Left lung (tissue), 10 donors: Measurements from ENCODE around the gene FAM117A. TPM values are rescaled to one million over a fixed set of nuclear protein-coding genes. Genes with fewer than 3 reads are reported as not detected.

Source experiments
- ATAC-seq: fragments of 200-7000 bp; cut with Tn5 transposase; one replicate; pipeline ENCODE4 v1.9.1; 2020; ENCODE audit warnings: moderate library complexity
- DNase-seq, 4 donors: peaks; one replicate each; pipeline ENCODE4 v3.0.0-alpha.2; 2013 to 2020
- H3K27ac ChIP-seq, 2 donors: fragments of 200-600 bp; sonication (generic) in 1 of 2; one replicate each; pipeline versions ENCODE4 v1.5.0 to v1.8.0; 2020 to 2021
- H3K27me3 ChIP-seq, 2 donors: fragments of 200-600 bp; sonication (generic) in 1 of 2; one replicate each; pipeline versions ENCODE4 v1.5.0 to v1.8.0; 2020 to 2021
- H3K36me3 ChIP-seq, 2 donors: fragments of 200-600 bp; sonication (generic) in 1 of 2; one replicate each; pipeline versions ENCODE4 v1.5.0 to v1.8.0; 2020 to 2021
- H3K4me1 ChIP-seq, 2 donors: fragments of 200-600 bp; one replicate each; pipeline ENCODE4 v1.8.0; 2021
- H3K4me3 ChIP-seq, 2 donors: fragments of 200-600 bp; sonication (generic) in 1 of 2; one replicate each; pipeline versions ENCODE4 v1.5.0 to v1.8.0; 2020 to 2021; ENCODE audit warnings: mild to moderate bottlenecking in 1 of 2
- H3K9me3 ChIP-seq, 2 donors: fragments of 200-600 bp; sonication (generic) in 1 of 2; one replicate each; pipeline versions ENCODE4 v1.5.0 to v1.8.0; 2020 to 2021
- CTCF ChIP-seq, 2 donors: fragments of 200-600 bp; sonication (generic) in 1 of 2; IDR thresholded peaks; one replicate each; pipeline versions ENCODE4 v1.5.0 to v1.8.0; 2021; ENCODE audit warnings: antibody characterized with exemption in 2 of 2
- intact Hi-C, 2 donors: fragments of 100-400 bp; cut with DNase I; formaldehyde crosslinking; loops; one replicate each; pipeline versions ENCODE4 v1.11.2 to v1.14.2; 2022
- polyA plus RNA-seq, 6 donors: library from polyadenylated mRNA; unstranded; fragments of 120-200 nt; gene quantifications; one replicate each; pipeline ENCODE4 v1.2.1, GENCODE V29; 2013; ENCODE audit not compliant: insufficient read length in 6 of 6
- total RNA-seq, 2 donors: library from RNA; stranded (reverse); fragmentation: NEBNext Ultra II Directional; extraction: Animal tissue kit (Norgen Biotek cat#: 25700); gene quantifications; one replicate each; pipeline ENCODE4 v1.2.1, GENCODE V29; 2021
- donor health status: DM: no; HTN: yes; CAD: no.
- donor health status: DM: no; HTN: no; CAD: no.

Gene FAM117A
- total and polyA plus RNA-seq, 8 donors, result 11.9 to 27.1 (median 24.1) TPM

GRCh38 chr17:49690256-49690655 is 73.7 kb downstream of the FAM117A start:
- no peaks in the 10 kb centered on the region for H3K27me3 ChIP-seq
- no peak overlapping the region for H3K4me3 ChIP-seq
- no peaks in the 10 kb centered on the region for H3K9me3 ChIP-seq
- no peak for TF ChIP-seq CTCF (IDR thresholded peaks at IDR 0.05)
- ATAC-seq, result no peak
- no peak for DNase-seq
- peak overlapping the region; percentile 9 to 16 for H3K27ac ChIP-seq
- no peaks in the 10 kb centered on the region for H3K36me3 ChIP-seq
- H3K4me1 ChIP-seq, result peaks cover 9 to 40% of the 10 kb centered on the region in 2 donors
- intact Hi-C loops, result loop anchor here in 1 of 2 donors (10.0 kb wide), 1 partner anchor 115 kb away; the partner anchor contains the start of gene NXPH3

- Histone ChIP-seq H3K4me1 (peaks cover 8 to 40% of the 10 kb centered on the region in 2 donors), H3K4me3 (no peak overlapping the region), H3K27me3 (no peaks in the 10 kb centered on the region), H3K36me3 (no peaks in the 10 kb centered on the region), H3K27ac (peak overlapping the region; percentile 76 to 83), H3K9me3 (no peaks in the 10 kb centered on the region)
- TF ChIP-seq CTCF (IDR thresholded peaks at IDR 0.05), result no peak
- no peak for DNase-seq
- intact Hi-C loops, result no loop called here
- no peak for ATAC-seq
Observed at GRCh38 chr17:49688848-49689247, 75.1 kb downstream of the FAM117A start.

GRCh38 chr17:49687878-49688491 is 75.9 kb downstream of the FAM117A start:
- Histone ChIP-seq H3K36me3 (no peaks in the 10 kb centered on the region), H3K4me3 (peak overlapping the region in 1 of 2 donors; percentile 0), H3K27me3 (no peaks in the 10 kb centered on the region), H3K9me3 (no peaks in the 10 kb centered on the region), H3K27ac (peak overlapping the region; percentile 76 to 83), H3K4me1 (peaks cover 8 to 40% of the 10 kb centered on the region in 2 donors)
- no peak for TF ChIP-seq CTCF (IDR thresholded peaks at IDR 0.05)
- DNase-seq, result peak in 1 of 4 donors; percentile 32
- intact Hi-C loops, result no loop called here
- ATAC-seq, result peak; percentile 80

- ATAC-seq, result no peak
- Histone ChIP-seq H3K27me3 (no peaks in the 10 kb centered on the region), H3K4me1 (peaks cover 0 to 23% of the 10 kb centered on the region in 2 donors), H3K27ac (peak overlapping the region in 1 of 2 donors; percentile 11), H3K9me3 (no peaks in the 10 kb centered on the region), H3K36me3 (no peaks in the 10 kb centered on the region), H3K4me3 (no peak overlapping the region)
- TF ChIP-seq CTCF (IDR thresholded peaks at IDR 0.05), result no peak
- intact Hi-C loops, result no loop called here
- no peak for DNase-seq
Observed at GRCh38 chr17:49681106-49681979, 82.6 kb downstream of the FAM117A start.

GRCh38 chr17:49680314-49680713 is 83.6 kb downstream of the FAM117A start:
- intact Hi-C loops, result no loop called here

More at GRCh38 chr17:49680314-49680713, 83.6 kb downstream of the FAM117A start:
- no peak for TF ChIP-seq CTCF (IDR thresholded peaks at IDR 0.05)
- ATAC-seq (no peak), DNase-seq (no peak)
- Histone ChIP-seq H3K4me3 (no peak overlapping the region), H3K27me3 (no peaks in the 10 kb centered on the region), H3K9me3 (no peaks in the 10 kb centered on the region), H3K27ac (no peak overlapping the region), H3K36me3 (no peaks in the 10 kb centered on the region), H3K4me1 (peaks cover 10 to 33% of the 10 kb centered on the region in 2 donors)
